Smooth muscle cell (in vitro differentiated cells): ENCODE data around the gene ATRX. TPM values are rescaled to one million over a fixed set of nuclear protein-coding genes. Genes with fewer than 3 reads are reported as not detected.

Experiments used
- DNase-seq: peaks from one replicate; lab custom pipeline; 2025; ENCODE audit not compliant: unreplicated experiment; lab: John Stamatoyannopoulos, UW
- H2AFZ ChIP-seq: fragments of 200-600 bp; sonication (generic); 2 replicates; pipeline ENCODE4 v1.6.0; 2016; ENCODE audit warnings: antibody characterized with exemption, low read depth, mild to moderate bottlenecking
- H3F3A ChIP-seq: fragments of 200-600 bp; sonication (generic); 2 replicates; pipeline ENCODE4 v1.6.0; 2017; ENCODE audit warnings: antibody characterized with exemption, low read depth
- H3K27ac ChIP-seq: fragments of 200-600 bp; sonication (generic); 2 replicates; pipeline ENCODE4 v1.5.1; 2016; ENCODE audit warnings: low read depth, mild to moderate bottlenecking
- H3K27me3 ChIP-seq: fragments of 200-600 bp; sonication (generic); 2 replicates; pipeline ENCODE4 v1.6.1; 2016; ENCODE audit warnings: low read depth, mild to moderate bottlenecking
- H3K36me3 ChIP-seq: fragments of 200-600 bp; sonication (generic); 2 replicates; pipeline ENCODE4 v1.5.1; 2016; ENCODE audit warnings: low read depth
- H3K4me1 ChIP-seq: fragments of 200-600 bp; sonication (generic); 2 replicates; pipeline ENCODE4 v1.5.1; 2016; ENCODE audit warnings: low read depth
- H3K4me2 ChIP-seq: fragments of 200-600 bp; sonication (generic); 2 replicates; pipeline ENCODE4 v1.6.0; 2016; ENCODE audit warnings: mild to moderate bottlenecking
- H3K4me3 ChIP-seq: fragments of 200-600 bp; sonication (generic); 2 replicates; pipeline ENCODE4 v1.5.1; 2016; ENCODE audit warnings: mild to moderate bottlenecking
- H3K79me2 ChIP-seq: fragments of 200-600 bp; sonication (generic); 2 replicates; pipeline ENCODE4 v1.6.0; 2016; ENCODE audit warnings: low read depth, mild to moderate bottlenecking
- H3K9ac ChIP-seq: fragments of 200-600 bp; sonication (generic); 2 replicates; pipeline ENCODE4 v1.6.0; 2016; ENCODE audit warnings: low read depth
- H3K9me3 ChIP-seq: fragments of 200-600 bp; sonication (generic); replicated peaks from 2 replicates; pipeline ENCODE4 v1.5.1; 2016; ENCODE audit warnings: low read depth
- H4K20me1 ChIP-seq: fragments of 200-600 bp; sonication (generic); 2 replicates; pipeline ENCODE4 v1.6.0; 2016; ENCODE audit warnings: low read depth
- CTCF ChIP-seq: fragments of 200-600 bp; sonication (generic); IDR thresholded peaks from 2 replicates; pipeline ENCODE4 v1.5.1; 2017; ENCODE audit warnings: borderline replicate concordance, mild to moderate bottlenecking, antibody characterized with exemption; ENCODE audit not compliant: insufficient read depth, poor library complexity, severe bottlenecking
- WGBS: methylation state at CpG from one replicate; pipeline ENCODE4 v1.1.7; 2016; ENCODE audit warnings: low lambda C conversion rate; 5-methylcytosine and 5-hydroxymethylcytosine counted together
- polyA plus RNA-seq: library from polyadenylated mRNA; unstranded; fragments of >200 nt; fragmentation: Nextera tagmentation; extraction: Ambion mirVana; gene quantifications from 2 replicates; pipeline ENCODE4 v1.2.1, GENCODE V29; 2016
- total RNA-seq: library from RNA; depleted of rRNA; stranded (reverse); fragments of >200 nt; gene quantifications from 2 replicates; pipeline ENCODE4 v1.2.3, GENCODE V29; 2014

ATRX gene
- total and polyA plus RNA-seq, 2 experiments from 2014 or later, result 38.0 to 79.2 TPM

- Histone ChIP-seq H3K4me2 (no peak overlapping the region), H3K4me3 (no peak overlapping the region)
- 81% methylated on average over 2 of the region's 2 CpGs for WGBS
These were observed 2.0 kb upstream of the ATRX start for GRCh38 chrX:77788050-77788449.

GRCh38 chrX:77786365-77786680 is 307 bp upstream of the ATRX start:
- DNase-seq, result no peak
- Histone ChIP-seq H3K27me3 (no peaks in the 10 kb centered on the region), H3K36me3 (no peaks in the 10 kb centered on the region), H3F3A (no peaks in the 10 kb centered on the region), H2AFZ (peak overlapping the region; percentile 82), H3K27ac (peak overlapping the region; percentile 99), H3K4me3 (peak overlapping the region; percentile 82), H3K9me3 (no peaks in the 10 kb centered on the region), H3K79me2 (peaks cover 50% of the 10 kb centered on the region), H3K9ac (peak overlapping the region; percentile 99), H3K4me1 (peaks cover 3% of the 10 kb centered on the region), H4K20me1 (peaks cover 40% of the 10 kb centered on the region), H3K4me2 (peak overlapping the region; percentile 93)
- no peak for TF ChIP-seq CTCF
- 45% methylated on average over 5 of the region's 5 CpGs for WGBS

More at GRCh38 chrX:77788050-77788449, 2.0 kb upstream of the ATRX start:
- Histone ChIP-seq H3K36me3 (no peaks in the 10 kb centered on the region), H3K9me3 (no peaks in the 10 kb centered on the region), H3K9ac (no peak overlapping the region), H2AFZ (no peak overlapping the region), H3K79me2 (peaks cover 33% of the 10 kb centered on the region), H4K20me1 (peaks cover 22% of the 10 kb centered on the region), H3K27ac (no peak overlapping the region), H3K27me3 (no peaks in the 10 kb centered on the region), H3K4me1 (peaks cover 3% of the 10 kb centered on the region), H3F3A (no peaks in the 10 kb centered on the region)
- no peak for DNase-seq
- TF ChIP-seq CTCF, result no peak

GRCh38 chrX:77779695-77780094 is 6.3 kb downstream of the ATRX start:
- Histone ChIP-seq H3K9me3 (no peaks in the 10 kb centered on the region), H3K36me3 (no peaks in the 10 kb centered on the region), H2AFZ (no peak overlapping the region), H3K9ac (no peak overlapping the region), H3K4me2 (no peak overlapping the region), H3K79me2 (peaks cover 100% of the 10 kb centered on the region), H3F3A (no peaks in the 10 kb centered on the region), H3K4me3 (no peak overlapping the region), H3K27me3 (no peaks in the 10 kb centered on the region), H3K27ac (no peak overlapping the region), H4K20me1 (peaks cover 100% of the 10 kb centered on the region), H3K4me1 (peaks cover 3% of the 10 kb centered on the region)
- no peak for DNase-seq
- no peak for TF ChIP-seq CTCF
- WGBS, result 88% methylated on average over 3 of the region's 3 CpGs

GRCh38 chrX:77776659-77777058 is 9.4 kb downstream of the ATRX start:
- Histone ChIP-seq H3K79me2 (peaks cover 99% of the 10 kb centered on the region), H3K9ac (no peak overlapping the region), H3K27ac (no peak overlapping the region), H3K36me3 (no peaks in the 10 kb centered on the region), H4K20me1 (peaks cover 100% of the 10 kb centered on the region), H3K27me3 (no peaks in the 10 kb centered on the region), H3K4me2 (no peak overlapping the region), H3K4me3 (no peak overlapping the region), H3K4me1 (no peaks in the 10 kb centered on the region), H2AFZ (no peak overlapping the region), H3K9me3 (no peaks in the 10 kb centered on the region), H3F3A (no peaks in the 10 kb centered on the region)
- no peak for TF ChIP-seq CTCF
- WGBS, result 75% methylated on average over 2 of the region's 2 CpGs
- no peak for DNase-seq
